Lung microvascular endothelial cell (primary cell): ENCODE results near the gene ESPNL. TPM values are rescaled to one million over a fixed set of nuclear protein-coding genes. Genes with fewer than 3 reads are reported as not detected.

Experiments used
- DNase-seq, 2 donors: peaks; one replicate each; pipeline versions ENCODE4 v3.0.0 to v3.0.0-alpha.2; 2010; ENCODE audit warnings: low read depth in 2 of 2
- total RNA-seq: library from RNA; depleted of rRNA; stranded (reverse); fragments of >200 nt; gene quantifications from 2 replicates; pipeline ENCODE4 v1.2.1, GENCODE V29; 2014

Gene ESPNL
- total RNA-seq, 1 donor from 2014 or later, result not detected

DNA sequence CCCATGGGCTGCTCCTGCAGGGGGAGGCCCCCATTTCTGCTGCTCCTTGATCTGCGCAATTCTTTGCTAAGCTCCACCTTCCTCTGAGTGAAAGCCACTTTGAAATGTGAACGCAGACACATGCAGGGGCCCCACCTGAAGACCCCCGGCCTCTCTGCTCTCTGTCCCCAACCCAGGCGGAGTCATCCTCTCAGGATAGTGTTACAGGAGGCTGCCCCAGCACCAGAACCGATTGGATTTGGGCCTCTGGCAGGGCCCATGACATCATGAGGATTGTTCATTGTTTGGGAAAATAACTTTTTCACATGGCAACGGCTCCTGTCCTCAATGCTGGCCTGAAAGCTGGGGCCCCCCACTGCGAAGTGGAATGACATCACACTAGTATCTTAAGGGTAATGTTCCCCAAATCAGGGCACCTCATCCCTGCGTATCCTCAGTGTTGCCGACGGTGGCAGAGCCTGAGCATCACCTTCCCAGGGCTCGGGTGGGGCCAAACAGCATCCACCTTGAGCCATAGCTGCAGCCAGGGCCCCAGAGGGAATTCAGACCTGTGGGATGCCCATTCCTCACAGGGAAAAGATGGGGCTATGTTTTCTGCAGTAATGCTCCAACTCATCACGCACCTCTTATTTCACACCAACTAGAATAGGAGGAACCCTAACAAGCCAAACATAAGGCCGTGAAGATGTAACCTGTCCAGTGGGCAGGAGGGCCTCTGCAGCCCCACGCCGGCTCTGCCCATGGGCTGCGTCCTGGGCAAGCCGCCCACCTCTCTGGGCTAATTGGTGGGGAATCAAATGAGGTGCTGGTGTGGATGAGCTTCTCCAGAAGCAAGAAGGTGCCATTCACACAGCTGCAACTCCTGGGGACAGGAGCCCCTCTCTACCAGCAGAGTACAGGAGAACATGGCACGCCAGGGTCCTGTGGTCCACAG lies 55.9 kb downstream of the ESPNL start:
- DNase-seq, result no peak

DNA sequence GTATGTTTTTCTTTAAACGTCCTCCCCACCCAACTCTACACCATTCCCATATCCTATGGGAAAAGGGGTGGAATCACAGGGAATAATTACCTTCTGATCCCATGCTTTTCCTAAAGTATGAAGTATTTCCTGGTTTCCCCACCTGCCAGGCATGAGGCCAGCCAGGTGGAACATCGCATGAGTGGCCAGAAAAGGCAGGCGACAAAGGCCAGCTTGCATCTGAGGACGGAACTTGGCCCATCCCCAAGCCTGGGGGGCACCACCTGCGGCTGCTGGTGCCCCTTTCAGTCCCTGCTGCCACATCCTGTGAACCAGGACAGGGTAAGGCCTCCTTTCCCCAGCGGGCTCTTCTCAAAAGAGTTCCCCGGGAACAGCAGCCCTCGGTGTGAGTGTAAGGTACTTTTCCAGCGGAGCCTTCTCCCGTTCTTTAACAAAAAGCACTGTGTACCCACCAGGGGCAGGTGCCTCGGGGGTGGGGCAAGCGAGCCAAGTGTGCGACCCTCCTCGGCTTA lies 57.4 kb downstream of the ESPNL start:
- no peak for DNase-seq

DNA sequence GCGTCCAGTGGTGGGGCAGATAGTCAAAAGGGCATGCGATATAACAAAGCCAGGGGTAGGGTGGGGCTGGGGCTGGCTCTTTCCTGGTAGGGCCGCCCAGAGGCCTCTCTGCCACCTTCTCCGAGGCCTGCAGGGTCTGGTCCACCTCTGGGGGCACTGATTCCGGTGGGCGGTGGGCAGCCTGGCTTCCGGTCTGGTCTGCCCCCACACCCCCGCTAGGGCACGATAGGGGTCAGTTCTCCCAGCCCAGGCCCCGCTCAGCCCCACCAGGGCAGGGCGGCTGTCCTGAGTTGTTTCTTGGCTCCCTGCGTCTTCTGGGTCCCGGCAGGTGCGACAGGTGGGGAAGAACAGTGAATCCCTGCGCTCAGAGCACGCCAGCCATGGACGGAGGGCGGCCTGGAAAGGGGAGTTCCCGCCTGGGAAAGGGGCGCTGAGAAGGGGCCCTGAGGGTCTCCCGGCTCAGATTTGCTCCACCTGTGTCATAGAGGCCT lies 57.9 kb downstream of the ESPNL start:
- DNase-seq, result no peak

DNA sequence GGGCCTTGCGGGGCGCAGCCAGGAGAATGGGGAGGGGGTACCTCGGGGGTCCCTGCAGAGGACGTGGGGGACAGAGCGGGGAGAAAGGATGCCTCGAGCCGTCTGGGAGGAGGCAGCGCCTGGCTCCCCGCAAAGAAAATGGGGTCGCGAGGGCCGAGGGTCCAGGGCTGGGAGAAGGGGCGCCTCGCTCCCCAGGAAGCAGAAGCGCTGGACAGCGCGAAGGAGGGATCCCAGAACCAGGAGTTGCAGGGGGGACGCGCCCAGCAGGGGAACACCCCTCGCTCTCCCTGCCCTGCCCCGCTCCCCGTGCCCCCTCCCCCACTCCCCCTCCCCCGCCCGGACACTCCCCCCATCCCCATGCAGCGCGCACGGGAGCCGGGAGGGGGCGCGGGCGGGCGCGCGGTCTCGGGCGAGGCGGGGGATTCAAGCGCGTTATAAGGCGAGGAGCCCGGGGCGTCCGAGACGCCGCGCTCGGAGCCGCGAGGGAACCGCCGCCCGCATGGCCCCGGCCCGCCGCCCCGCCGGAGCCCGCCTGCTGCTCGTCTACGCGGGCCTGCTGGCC lies 58.5 kb downstream of the ESPNL start, which contains the start of gene ERFE:
ERFE (plus strand) TSS at position 462 of the 562 bp plus-strand sequence; CDS start at position 500, 38 bp downstream.
- peak; percentile 36 to 48 for DNase-seq

DNA sequence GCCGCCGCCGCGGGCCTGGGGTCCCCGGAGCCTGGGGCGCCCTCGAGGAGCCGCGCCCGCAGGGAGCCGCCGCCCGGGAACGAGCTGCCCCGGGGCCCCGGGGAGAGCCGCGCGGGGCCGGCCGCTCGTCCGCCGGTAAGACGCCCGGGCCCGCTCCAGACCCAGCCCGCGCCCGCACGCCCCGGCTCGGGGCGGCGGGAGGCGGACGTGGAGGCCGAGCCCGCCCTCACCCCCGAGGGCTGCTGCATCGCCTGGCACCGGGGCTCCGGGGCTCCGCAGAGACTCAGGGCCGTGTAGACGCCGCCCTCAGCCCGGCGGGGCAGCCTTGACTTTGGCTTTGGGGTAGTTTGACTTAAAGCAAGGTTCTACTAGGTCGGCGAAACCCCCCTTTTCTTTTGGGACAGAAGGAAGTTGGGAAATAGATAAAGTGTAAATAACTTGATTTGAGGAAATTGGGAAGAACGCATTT lies 59.0 kb downstream of the ESPNL start:
- DNase-seq, result no peak

DNA sequence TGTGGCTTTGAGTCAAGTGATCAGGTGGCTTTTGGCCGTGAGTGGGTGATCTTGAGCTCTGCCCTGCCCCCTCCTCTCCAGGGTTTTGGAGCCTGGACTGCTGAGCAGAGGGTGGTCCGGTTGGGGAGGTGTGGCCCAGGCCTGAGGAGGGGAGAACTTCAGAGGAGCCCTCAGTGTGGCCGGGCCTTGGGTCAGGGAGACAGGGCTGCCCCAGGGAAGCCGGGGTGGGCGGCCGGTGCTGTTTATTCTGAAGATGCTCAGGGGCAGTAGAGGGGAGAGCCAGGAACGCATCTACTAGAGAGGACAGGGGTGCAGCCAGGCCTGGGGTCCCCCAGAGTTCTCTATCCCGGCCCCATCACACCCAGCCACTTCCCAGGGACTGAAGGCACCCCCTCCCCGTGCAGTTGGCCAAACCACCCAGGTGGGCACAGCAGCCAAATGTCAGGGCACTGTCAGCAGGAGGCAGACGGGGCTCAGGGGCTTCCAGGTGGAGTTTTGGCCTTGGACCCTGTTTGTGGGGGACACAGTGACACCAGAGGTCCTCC lies 59.6 kb downstream of the ESPNL start:
- DNase-seq, result no peak

GRCh38 chr2:238160206-238161129 lies 60.3 kb downstream of the ESPNL start:
- DNase-seq, result peak in 1 of 2 donors; percentile 71

DNA sequence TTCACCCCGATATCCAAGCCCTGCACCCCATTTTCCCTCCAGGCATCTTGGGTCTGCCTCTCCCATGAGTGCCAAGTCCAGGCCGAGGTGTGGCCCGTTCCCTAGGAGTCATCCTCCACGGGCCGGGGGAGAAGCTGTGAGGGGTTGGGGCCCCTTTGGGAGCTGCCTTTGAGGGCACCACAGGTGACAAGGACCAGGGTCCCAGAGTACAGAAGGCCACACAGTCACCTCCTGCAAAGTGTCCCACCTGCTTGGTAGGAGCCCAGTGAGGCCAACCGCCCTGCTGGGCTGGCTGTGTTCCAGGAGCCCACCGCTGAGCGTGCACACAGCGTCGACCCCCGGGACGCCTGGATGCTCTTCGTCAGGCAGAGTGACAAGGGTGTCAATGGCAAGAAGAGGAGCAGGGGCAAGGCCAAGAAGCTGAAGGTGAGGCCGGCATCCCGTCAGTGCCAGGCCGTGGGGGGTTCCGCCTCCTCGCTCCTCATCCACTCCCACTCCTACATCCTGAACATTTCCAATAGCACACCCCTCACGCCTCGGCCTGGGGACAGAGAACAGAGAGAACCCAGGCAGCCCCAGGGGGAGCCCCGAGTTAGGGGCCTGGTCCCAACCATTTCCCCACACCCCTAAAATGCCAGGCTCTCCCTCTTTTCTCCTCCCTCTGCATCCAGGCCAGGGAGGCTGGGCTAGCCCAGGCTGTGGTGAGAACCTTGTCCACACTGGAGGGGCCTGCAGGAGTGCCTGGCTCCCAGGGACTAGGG lies 61.3 kb downstream of the ESPNL start:
- no peak for DNase-seq

DNA sequence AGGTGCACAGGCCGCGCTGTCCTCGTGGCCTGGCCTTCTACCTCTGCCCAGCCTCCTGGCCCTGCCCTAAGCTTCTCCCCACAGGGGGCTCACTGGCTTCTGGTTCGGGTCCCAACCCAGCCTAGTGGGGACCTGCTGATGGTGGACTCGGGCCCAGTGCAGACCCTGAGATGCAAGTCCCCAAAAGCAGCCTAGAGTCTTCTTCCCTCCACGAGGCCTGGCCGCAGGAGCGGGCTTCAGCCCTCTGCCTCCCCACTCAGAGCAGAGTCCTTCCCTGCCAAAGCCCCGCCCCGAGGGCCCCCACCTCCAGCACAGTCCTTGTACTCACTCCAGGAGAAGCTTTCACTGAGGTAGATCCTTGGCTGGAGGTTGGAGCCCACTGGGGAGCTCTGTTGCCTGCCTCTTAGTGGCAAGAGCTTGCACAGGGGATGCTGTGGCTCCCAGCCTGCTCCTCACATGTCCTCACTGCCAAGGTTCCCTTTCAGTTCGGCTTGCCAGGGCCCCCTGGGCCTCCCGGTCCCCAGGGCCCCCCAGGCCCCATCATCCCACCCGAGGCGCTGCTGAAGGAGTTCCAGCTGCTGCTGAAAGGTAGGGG lies 62.2 kb downstream of the ESPNL start:
- DNase-seq, result no peak

DNA sequence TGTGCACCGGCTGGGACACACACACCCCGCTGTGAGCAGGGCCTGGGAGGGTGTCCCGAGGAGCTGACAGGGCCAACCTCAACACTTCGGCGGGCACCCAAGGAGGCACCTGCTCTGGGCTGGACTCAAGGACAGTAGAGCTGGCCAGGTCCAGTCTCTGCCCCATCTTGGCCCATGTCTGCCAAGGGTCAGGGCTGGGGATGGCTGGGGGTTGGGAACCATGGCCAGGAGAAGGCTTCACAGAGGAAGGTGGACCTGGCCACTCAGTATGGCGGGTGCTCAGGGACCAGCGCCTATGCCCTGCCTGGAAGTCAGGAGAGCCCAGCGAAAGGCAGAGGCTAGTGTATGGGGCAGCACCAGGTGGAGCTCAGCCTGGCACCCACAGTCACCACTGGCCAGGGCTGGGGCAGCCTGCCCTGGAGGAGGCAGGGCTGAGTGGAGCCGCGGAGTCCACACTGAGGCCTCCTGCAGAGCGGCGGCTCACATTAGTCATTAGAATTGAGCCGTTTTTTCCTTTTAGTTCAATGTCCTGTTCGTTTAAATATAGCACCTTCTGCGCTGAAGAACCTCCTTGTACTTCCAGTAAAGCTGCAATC lies 62.8 kb downstream of the ESPNL start:
- no peak for DNase-seq

GRCh38 chr2:238163481-238164198 lies 63.5 kb downstream of the ESPNL start:
- DNase-seq, result peak in 1 of 2 donors; percentile 30

DNA sequence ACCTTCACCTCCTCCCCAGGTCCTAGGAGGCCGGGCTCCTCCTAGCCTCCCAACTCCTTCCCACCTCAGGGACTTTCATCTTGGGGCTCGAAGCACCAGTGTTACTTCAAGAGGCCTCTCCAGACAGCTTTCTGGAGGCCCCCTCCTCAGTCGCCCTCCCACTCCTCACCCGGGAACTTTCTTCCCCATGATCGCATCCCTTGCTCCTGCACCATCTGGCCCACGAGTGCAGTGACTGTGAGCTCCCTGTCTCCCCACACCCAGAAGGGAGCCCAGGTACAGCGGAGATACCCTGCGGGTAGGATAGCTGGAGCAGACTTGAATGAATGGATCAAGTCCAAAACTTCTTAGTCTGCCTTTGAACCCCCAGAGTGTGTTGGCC lies 64.8 kb downstream of the ESPNL start:
- no peak for DNase-seq

DNA sequence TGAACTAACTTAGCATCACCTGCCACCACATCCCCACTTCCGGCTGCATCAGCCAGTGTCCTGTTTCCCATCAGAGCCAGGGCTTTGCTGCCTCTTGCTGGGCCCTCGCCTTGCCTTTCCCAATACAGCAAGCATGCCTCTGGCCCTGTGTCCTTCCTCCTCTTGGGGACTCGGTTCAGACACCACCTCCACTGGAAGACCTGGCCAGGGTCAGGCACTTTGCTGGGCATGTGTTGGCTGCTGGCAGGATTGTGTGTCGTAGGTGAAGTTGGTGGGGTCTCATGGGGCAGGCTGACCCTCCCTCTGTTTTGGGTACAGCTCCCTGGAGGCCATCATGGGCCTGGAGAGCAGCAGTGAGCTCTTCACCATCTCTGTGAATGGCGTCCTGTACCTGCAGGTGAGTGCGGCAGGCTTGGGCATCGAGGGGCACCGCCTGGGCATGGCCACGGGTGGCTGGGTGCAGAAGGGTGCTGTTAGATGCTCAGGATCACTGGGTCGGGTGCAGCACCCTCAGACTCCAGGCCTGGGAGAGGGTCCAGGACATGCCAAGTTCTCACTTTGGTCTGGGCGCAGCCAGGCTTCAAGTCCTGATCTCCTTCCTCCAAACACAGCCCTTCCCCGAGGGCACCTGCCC lies 65.3 kb downstream of the ESPNL start:
- no peak for DNase-seq

- no peak for DNase-seq
Measured at GRCh38 chr2:238166391-238167343, 66.5 kb downstream of the ESPNL start.

DNA sequence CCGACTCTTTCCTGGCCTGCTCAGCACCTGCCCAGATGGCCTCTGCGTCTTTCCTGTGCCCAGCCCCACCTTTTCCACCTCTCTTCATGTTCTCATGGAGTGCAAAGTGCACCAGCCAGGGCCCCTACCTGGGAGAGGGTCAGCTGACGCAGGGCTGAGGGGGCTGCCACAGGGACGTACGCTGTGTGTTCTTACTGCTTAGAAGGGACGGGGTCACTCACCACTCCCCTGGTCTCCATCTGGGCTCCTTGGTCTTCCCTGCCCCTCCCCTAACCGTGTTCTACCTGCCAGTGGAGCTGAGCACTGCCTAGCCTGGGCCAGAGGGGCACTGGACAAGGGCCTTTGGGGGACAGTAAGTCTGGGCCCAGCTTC lies 67.2 kb downstream of the ESPNL start:
- no peak for DNase-seq

DNA sequence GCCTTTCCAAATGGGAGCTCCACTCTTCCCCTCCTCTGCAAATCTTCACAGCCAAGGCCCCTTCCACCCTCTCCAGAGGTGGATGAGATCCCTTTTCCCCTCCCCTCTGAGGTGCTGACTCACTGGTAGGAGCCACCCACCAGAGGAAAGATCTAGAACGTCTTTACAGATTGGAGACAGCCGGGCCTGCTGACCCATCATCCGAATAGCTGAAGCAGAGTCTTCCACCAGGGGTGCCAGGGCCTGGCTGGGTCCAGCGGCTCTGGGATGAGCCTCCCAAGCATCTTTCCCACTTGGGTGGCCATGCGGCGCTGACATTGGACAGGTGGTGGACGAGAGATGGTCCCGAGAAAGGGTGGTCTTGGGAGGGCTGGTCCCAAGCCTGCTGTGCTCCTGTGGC lies 67.6 kb downstream of the ESPNL start:
- no peak for DNase-seq
